ENCODE measurements around the gene TH.

DNA sequence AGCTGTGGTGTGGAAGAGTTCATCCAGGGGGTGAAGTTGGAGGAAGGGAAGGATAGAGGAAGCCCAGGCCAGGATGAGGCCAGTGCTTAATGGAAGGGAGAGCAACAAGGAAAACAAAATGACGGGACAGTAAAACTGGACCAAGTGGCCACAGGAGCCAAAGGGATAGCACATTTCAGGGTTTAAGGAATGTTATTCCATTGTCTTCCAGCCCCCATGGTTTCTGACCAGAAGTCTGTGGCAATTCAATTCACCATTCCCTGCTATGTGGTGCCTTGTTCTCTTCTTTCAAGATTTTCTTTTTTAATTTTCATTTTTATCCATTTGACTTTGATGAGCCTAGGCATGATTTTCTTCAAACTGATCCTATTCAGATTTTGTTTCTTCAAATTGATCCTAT, 54.9 kb downstream of the TH start:
- no peak for TF ChIP-seq HDAC2 (IDR thresholded peaks at IDR 0.05)
- TF ChIP-seq, protein P1, sequence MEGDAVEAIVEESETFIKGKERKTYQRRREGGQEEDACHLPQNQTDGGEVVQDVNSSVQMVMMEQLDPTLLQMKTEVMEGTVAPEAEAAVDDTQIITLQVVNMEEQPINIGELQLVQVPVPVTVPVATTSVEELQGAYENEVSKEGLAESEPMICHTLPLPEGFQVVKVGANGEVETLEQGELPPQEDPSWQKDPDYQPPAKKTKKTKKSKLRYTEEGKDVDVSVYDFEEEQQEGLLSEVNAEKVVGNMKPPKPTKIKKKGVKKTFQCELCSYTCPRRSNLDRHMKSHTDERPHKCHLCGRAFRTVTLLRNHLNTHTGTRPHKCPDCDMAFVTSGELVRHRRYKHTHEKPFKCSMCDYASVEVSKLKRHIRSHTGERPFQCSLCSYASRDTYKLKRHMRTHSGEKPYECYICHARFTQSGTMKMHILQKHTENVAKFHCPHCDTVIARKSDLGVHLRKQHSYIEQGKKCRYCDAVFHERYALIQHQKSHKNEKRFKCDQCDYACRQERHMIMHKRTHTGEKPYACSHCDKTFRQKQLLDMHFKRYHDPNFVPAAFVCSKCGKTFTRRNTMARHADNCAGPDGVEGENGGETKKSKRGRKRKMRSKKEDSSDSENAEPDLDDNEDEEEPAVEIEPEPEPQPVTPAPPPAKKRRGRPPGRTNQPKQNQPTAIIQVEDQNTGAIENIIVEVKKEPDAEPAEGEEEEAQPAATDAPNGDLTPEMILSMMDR (IDR thresholded peaks at IDR 0.05) = no peak
- no peak for TF ChIP-seq POLR2A (IDR thresholded peaks at IDR 0.05; ENCODE audit: low read length)
- TF ChIP-seq REST (IDR thresholded peaks at IDR 0.05) = no peak
- no peak for TF ChIP-seq RARB (CRISPR knock-in tag; IDR thresholded peaks at IDR 0.05)
- no peak for TF ChIP-seq RFX5 (IDR thresholded peaks at IDR 0.05)
- TF ChIP-seq JUNB (IDR thresholded peaks at IDR 0.05) = no peak
- TF ChIP-seq USF2 (IDR thresholded peaks at IDR 0.05) = no peak
- TF ChIP-seq, protein P2, sequence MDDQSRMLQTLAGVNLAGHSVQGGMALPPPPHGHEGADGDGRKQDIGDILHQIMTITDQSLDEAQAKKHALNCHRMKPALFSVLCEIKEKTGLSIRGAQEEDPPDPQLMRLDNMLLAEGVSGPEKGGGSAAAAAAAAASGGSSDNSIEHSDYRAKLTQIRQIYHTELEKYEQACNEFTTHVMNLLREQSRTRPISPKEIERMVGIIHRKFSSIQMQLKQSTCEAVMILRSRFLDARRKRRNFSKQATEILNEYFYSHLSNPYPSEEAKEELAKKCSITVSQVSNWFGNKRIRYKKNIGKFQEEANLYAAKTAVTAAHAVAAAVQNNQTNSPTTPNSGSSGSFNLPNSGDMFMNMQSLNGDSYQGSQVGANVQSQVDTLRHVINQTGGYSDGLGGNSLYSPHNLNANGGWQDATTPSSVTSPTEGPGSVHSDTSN (IDR thresholded peaks at IDR 0.05) = no peak
- no peak for TF ChIP-seq RCOR1 (IDR thresholded peaks at IDR 0.05; ENCODE audit: low read depth, low read length)
- TF ChIP-seq, protein P3, sequence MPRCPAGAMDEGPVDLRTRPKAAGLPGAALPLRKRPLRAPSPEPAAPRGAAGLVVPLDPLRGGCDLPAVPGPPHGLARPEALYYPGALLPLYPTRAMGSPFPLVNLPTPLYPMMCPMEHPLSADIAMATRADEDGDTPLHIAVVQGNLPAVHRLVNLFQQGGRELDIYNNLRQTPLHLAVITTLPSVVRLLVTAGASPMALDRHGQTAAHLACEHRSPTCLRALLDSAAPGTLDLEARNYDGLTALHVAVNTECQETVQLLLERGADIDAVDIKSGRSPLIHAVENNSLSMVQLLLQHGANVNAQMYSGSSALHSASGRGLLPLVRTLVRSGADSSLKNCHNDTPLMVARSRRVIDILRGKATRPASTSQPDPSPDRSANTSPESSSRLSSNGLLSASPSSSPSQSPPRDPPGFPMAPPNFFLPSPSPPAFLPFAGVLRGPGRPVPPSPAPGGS (IDR thresholded peaks at IDR 0.05) = no peak
- no peak for TF ChIP-seq MAX (IDR thresholded peaks at IDR 0.05)
- no peak for TF ChIP-seq EP300 (IDR thresholded peaks at IDR 0.05)
- TF ChIP-seq CHD2 (IDR thresholded peaks at IDR 0.05; ENCODE audit: low read length, partially characterized antibody) = no peak

Measured in A549 (cell line).